GM18520 (cell line): Measurements from ENCODE around the gene CNTNAP2.

Experiments used
- ATAC-seq: cut with Tn5 transposase; IDR thresholded peaks from one replicate; pipeline ENCODE4 v1.9.1; 2021; ENCODE audit not compliant: unreplicated experiment

The CNTNAP2 gene

DNA sequence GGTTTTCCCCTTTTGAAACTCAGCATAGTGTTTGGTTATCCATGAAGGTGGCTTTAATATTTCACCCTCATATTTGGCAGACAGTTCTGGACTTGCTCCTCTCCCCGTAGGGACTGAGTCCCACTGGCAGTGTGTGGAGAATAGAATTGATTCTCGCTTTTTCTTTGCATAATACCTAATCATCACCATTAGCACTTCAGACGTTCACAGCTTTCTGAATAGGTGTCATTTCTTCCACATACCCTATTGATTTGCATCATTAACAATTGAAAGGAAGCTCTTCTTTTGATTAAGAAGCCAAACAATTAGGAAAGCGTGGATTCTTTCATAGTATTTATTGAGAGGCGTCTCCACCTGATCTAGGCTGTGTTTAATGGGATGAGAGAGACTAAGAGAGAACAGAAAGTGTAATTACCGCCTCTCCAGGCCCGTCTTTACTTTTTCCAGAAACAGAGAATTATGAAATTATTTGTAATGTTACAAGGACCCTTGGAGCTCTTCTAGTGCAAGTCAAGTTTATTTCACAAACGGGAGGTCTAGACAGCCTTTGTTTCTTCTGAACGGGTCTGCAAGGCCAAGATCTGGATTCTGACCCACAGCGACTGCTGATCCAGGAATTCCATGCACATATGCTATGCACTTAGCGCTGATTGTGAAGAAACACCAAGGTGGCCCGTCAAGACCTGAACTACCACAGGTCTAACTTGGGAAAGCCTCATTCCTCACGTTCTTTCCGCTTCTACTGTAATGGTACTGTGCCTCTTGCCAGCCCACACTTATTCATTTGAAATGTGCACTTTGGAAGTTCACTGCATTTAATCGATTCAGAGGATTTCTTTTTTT lies 2224.1 kb downstream of the CNTNAP2 start:
- no peak for ATAC-seq

DNA sequence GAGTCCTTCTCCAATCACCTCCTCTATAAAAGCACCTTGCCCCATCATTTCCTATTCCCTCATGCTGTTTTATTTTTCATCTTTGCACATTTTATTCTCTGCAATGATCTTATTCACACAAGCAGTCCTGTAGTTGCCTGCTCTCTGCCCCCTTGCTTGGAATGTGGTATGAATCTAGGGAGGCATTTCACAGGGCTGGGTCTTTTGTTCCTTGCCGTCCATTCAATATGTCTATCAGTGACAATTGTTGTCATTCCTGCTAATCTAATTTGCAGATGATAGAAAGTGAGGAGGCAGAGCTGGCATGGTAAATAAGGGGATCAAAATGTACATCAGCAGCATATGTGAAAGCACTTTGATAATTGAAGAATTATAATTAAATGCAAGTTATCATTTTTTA lies 2227.8 kb downstream of the CNTNAP2 start:
- ATAC-seq: no peak

DNA sequence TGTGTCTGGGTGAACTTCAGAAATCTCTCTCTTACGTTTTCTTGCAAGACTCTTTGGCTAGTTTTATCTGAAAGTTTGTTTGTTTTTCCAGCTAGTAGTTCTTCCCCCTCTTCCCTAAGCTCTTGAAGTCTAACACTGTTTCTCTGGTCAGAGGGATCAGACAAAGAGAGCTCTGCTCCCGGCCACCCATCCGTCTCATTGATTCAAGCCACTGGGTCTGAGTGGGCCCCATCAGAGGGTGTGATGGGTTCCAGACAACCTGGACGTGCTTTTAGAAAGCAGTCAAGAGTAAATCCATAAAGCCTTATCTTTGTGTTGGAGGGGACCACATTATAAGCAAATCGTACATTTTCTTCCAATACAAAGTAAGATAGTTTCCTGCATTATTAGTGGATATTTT lies 2231.4 kb downstream of the CNTNAP2 start:
- no peak for ATAC-seq

DNA sequence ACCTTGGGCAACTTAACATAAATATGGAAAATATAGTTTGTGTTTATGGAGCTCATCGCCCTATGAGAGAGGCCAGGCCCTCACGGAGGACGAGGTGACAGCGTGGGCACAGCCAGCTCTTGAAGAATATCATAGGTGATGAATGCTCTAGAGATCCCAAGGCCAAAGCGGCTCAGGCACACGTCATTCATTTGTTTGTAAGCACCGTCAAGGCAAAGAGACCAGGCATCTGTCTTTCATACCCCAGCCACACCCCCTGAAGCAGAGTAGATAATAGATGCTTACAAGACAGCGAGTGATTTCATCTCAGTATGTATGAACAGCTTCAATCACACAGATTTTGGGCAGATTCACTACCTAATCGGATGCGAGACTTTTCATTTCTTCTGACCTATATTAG lies 2231.9 kb downstream of the CNTNAP2 start:
- no peak for ATAC-seq

DNA sequence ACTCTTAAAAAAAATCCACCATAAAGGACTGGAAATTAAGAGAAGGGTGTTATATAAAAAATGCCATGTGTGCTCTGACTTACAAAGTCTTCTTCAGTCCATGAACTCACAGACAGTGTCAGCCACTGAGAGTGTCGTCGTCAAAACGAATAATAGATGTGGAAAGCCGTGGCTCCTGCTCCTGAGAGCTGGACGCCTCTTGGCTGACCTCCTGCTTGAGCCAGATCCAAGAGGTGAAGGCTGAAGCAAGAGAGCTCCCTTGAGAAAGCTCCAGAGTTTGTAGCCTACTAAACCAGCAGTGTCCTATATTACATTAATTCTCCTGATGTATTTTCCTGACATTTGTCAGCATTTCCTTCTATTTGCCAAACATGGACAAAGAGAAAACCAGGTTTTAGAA lies 2239.7 kb downstream of the CNTNAP2 start:
- ATAC-seq: no peak

DNA sequence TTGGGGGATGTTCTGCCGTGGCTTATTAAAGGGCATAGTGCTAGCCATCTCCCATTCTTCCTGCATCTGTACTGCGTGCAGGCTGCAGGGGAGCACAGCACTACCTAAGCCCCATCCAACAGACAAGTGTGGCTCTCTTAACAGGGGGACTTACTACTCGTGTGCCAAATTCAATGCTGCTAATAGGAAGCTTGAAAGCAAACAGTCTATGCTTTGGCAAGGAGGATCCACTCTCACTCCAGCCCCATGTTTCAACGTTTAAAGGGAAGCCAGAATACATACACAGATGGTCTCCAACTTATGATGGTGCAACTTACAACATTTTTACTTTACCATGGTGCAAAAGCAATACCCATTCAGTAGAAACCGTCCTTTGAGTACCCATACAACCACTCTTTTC lies 2245.9 kb downstream of the CNTNAP2 start:
- no peak for ATAC-seq

DNA sequence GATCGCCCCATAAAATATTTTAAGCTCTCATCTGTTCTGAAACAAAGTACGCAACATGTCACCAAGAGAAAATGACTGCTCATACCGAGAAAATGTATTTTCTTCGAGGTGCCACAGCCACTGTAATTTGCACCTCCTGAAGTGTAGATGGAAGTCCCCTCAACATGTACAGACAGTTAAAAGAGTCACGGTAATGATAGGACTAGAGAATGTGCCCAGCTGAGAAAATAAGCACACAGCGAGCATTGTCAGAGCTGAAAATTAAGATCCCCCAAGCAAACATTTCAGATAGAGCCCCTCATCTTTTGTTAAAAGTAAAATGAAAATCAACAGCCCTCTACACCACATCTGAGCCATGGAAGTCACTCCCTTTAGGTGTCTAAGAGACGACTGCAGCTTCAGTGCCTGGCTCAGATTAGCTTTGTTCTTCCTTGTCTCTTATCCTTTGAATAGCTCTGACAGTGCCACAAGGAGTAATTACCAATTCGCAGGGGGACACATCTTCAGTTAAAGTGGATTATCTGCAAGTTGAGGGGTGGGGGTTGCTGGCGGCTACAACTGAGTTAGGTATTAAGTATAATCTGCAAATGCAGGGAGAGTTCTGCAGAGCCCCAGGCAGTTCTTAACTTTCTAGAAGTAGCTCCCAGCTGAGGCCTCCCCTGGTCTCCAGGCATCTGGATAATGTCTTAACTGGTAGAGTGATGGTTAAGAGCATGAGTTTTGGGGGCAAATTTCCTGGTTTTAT lies 2251.3 kb downstream of the CNTNAP2 start:
- ATAC-seq: no peak

DNA sequence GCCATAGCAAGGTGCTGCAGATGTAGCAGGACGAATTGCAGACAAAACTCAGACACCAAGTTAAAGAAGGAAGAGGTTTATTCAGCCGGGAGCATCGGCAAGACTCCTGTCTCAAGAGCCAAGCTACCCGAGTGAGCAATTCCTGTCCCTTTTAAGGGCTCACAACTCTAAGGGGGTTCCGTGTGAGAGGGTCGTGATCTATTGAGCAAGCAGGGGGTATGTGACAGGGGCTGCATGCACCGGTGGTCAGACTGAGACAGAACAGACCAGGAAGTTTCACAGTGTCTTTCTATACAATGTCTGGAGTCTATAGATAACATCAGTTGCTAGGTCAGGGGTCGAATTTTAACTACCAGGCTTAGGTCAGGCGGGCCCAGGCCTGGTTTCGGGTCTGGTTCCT lies 2252.0 kb downstream of the CNTNAP2 start:
- no peak for ATAC-seq

DNA sequence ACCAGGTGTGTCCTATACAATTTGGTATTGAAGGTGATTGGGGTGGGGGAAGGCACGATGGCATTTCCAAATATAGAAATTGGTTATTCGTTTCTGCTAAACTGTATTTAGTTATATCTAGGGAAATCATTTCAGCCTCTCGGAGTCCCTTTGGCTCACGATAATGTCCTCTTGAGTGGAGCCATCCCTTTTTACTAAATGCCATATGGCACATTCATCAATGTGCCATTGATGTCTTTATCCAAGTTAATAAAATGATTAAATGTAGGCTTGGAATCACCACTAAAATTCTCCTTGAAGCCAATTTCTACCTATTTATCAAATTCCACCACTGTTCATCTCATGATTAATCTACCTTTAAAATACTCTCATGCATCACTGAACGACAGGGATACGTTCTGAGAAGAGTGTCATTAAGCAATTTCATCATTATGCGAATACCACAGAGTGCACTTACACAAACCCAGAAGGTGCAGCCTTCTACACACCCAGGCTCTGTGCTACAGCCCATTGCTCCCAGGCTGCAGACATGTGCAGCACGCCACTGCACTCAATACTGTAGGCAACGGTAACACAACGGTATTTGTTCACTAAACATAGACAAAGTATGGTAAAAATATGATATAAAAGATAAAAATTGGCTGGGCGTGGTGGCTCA lies 2254.8 kb downstream of the CNTNAP2 start:
- ATAC-seq: no peak

DNA sequence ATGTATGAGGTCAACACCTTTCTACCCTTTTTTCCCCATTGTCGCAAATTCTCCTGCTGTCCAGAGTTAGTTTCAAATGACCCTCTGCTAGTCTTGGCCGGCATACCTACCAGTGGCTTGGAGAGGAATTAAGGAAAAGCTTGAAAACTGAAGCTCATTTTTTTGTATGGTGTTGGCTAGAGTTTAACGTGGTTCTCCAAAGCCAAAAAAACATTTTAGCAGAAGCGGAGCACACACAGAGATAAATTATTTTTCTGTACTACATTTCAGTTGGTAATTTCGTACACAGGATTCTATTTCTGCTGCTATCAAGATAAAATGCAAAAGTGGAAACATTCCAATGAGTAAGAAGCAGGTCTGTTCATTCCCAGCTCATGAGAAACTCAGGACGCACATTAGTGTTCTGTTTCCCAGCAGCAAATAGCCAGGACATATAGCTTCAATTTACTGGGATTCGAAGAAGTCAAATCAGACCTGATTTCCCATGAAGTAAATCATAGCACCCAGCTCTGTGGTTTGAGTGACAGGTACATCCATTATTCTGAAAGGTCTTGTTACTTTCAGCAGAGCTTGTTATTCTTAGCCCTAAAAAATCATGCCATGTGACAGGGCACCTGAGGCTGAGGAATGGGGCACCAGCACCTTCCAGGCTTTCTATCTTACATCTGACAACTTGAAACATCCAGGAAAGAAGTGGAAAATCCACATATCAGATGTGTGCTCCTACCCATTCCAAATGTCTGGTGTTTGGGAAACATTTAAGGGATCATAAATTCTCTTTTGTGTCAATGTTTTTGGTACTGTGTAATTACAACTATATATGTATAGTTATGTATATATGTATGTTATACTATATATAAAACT lies 2258.0 kb downstream of the CNTNAP2 start:
- no peak for ATAC-seq

DNA sequence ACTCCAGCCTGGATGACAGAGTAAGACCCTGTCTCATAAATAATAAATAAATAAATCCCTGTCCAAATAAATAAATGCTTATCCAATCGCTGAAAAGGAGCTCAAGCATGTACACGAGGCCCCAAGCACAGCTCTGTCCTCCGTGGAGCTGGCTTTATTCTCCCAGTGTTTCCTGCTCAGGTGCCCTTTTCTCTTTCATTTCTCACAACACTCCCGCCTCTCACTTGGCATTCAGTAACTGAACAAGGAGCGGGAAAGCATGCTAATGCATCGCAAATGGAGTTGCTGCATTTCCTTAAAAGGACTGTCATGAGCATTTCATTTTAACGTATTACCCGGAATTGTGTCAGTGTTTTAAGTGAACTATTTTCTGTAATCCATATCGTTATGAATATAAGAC lies 2263.1 kb downstream of the CNTNAP2 start:
- ATAC-seq: no peak

DNA sequence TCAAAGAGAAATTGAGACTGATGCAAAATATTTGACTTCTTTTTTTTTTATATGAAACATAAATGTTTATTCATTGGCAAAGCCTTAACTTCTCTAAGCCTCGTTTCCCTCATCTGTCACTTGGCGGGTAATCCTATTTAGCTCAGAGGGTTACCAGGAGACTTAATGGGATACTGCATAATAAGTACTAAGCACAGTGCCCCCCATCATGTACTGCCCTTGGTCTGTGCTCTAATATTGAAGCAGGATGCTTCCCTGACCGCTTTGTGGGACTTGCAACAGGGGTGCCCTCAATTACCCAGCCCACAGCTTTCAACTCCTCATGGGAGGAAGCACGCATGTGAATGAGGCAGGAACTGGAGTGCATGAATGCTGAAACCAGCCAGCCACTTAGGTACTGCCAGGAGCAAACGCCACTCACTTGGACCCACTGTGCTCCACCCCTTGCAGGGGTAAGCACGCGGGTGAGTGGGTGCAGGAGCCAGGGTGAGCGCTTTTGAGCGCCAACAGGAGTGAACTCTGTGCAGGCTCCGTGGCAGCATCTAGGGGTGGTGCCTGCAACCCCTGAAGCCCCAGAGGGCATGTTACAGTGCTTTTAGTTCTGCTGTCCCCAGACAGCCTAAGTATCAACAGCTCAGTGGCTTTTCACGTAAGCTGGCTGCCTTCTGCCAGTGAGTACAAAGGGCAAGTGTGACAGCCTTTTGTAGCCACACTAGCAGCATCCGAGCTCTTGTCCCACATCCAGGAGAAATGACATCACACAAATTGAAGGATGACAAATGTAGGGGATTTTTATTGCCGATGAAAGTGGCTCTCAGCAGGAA lies 2264.2 kb downstream of the CNTNAP2 start:
- no peak for ATAC-seq

DNA sequence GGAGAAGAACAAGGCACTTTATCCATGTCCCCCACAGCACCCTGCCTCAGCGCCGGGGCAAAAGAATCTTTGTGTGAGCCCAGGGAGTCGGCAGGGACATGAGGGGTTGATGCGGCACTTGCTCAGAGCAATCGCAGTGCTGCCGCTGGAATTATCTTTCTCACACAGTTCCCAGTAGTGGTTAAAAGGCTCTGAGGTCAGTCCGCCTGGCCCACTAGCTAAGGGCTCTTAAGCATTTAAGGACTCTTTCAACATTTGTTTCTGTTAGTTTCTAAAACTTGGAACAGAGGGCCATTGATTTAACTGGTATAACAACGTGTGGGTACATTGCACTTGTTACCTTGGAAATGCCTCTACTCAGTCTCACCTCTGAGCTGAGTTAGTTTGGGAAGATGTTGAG lies 2266.0 kb downstream of the CNTNAP2 start:
- ATAC-seq: no peak

DNA sequence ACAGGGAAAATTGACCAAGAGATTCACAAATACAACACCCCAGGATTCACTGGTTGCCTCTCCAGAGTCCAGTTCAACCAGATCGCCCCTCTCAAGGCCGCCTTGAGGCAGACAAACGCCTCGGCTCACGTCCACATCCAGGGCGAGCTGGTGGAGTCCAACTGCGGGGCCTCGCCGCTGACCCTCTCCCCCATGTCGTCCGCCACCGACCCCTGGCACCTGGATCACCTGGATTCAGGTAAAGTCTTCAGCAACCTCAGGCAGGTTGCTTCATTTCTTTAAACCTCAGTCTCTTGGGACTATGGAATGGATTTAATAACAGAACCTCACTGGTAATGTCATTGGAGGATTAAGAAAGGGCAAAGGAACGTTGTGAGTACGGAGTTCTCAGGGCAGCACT lies 2267.1 kb downstream of the CNTNAP2 start:
- no peak for ATAC-seq

DNA sequence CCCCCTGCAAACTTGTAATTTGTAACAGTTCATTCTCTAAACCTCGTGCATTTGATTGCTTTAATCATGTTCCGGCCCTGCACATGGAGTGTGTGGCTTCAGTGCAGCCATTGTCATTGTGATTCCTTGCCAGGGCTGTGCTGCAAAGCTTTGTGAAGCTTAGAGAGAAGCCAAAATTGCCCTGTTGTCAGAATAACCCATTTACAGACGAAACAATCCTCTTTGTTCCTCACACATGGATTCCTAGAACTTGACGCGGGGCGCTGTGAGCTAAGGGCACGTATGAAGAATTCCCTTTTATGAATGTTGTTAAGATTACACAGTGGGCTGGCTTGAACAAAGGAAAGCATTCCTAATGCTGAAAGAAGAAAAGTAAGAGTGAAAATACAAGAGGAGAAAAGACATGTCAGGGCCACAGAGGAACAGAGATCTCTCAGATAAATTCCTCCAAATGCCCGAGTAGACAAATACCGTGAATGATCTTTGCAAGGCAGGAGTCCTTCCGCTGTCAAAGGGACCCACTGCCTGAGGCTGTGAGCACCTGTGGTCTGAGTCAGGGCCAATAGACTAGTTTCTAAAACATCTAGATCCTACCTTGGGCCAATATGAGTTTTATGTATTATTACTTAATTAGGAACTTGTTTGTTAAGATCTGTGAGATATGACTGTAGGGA lies 2268.5 kb downstream of the CNTNAP2 start:
- no peak for ATAC-seq

DNA sequence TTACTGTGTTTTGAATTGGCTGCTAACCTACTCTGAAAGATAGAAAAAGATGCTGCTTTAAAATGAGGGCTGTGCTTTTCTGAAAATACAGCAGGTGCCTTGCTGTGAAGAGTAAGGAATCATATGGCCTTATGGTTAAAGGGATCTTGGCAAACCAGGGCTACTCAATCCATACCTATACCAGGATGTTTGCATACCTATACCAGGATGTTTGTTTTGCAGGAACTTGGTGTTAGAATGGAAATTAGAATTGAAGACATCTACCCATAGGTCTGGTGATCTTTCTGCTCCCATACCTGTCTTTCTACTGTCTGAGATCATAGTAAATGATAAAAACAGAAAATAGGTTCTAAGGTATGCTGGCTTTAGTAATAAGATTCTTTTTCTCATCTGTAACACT lies 2273.8 kb downstream of the CNTNAP2 start:
- ATAC-seq: no peak

DNA sequence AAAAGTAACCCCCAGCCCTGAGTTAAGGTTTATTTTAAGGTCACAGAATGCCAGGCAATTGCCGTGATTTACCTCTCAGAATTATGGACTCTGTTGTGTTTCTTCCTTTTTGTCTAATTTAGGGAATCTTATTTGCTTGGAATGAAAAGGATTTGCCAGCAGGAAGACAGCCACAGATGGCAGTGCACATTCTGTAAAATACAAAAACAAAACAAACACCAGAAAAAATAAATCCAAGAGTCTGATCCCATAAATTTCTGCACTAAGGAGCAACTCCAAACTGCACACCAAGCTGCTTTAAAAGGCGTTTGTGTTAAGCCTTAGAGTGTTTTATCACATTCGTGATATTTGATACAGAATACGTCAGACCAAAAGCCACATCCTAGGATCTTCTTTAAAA lies 2275.0 kb downstream of the CNTNAP2 start:
- no peak for ATAC-seq

DNA sequence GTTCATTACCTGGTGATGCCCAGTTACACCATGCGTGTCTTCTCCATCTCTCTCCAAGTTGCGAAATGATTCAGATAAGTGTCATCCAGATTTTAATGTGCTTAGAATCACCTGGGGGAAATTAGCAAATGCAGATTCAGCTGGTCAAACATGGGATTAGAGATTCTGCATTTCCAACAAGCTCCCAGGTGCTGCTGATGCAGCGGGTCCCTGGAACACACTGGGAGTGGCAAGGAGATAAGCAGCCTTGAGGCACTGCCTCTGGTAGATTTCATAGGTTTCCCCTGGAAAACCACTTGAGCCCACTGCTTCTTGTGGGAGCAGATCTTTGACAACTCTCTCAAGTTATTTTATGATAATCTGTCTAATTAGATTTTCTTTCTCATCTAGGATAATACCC lies 2278.0 kb downstream of the CNTNAP2 start:
- no peak for ATAC-seq

DNA sequence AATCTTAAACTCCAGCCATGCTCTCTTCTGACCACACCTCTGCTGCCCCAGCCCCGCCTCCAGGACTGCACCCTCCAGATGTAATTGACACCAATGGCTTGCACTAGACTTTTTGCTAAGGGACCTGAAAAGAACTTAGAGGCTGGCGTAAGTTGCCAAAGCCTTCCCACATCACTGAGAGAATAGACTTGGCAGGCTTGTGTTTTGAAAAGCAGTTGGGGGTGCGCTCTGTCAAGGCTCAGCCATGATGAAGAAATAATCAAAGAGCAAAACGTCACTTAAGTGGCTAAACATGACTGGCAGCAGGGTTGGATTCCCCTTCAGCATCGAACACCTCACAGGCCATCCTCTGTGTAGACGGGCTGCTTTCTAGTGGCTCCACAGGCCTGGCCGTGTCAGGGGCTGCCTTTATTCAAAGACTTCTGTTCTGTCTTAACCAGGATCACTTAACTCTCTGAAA lies 2278.8 kb downstream of the CNTNAP2 start:
- ATAC-seq: no peak
